ENCODE data around the gene MYO1G.
"Not testable (repeated sequence)": the region's sequence is repeated elsewhere in the genome, so short reads cannot be mapped to it uniquely, and the experiment has no call there.

The MYO1G gene

GRCh38 chr7:44936322-44936721 is 42.5 kb downstream of the MYO1G start:
- H3K4me1 ChIP-seq (ENCODE audit: control insufficient read depth in 1 of 2, insufficient read depth in 1 of 2, low read depth in 1 of 2, low read length in 1 of 2): peaks cover 0 to 3% of the 10 kb centered on the region in 2 experiments
- no peak for TF ChIP-seq CTCF (IDR thresholded peaks at IDR 0.05)
- no peaks in the 10 kb centered on the region for H3K27me3 ChIP-seq
- no peaks in the 10 kb centered on the region for H3K9me3 ChIP-seq
- H3K36me3 ChIP-seq: no peaks in the 10 kb centered on the region
- no peak overlapping the region for H3K27ac ChIP-seq
- H3K4me3 ChIP-seq (ENCODE audit: low read depth in 1 of 2, low read length in 1 of 2): no peak overlapping the region

- H3K27ac ChIP-seq: no peak overlapping the region
- H3K4me3 ChIP-seq (ENCODE audit: low read depth in 1 of 2, low read length in 1 of 2): no peak overlapping the region
- peaks cover 0 to 3% of the 10 kb centered on the region in 2 experiments for H3K4me1 ChIP-seq (ENCODE audit: control insufficient read depth in 1 of 2, insufficient read depth in 1 of 2, low read depth in 1 of 2, low read length in 1 of 2)
- H3K36me3 ChIP-seq: no peaks in the 10 kb centered on the region
- no peak for TF ChIP-seq CTCF (IDR thresholded peaks at IDR 0.05)
- H3K27me3 ChIP-seq: no peaks in the 10 kb centered on the region
- H3K9me3 ChIP-seq: no peaks in the 10 kb centered on the region
These were observed 43.2 kb downstream of the MYO1G start for GRCh38 chr7:44935583-44935982.

GRCh38 chr7:44935016-44935415 is 43.8 kb downstream of the MYO1G start:
- Histone ChIP-seq H3K27me3 (no peaks in the 10 kb centered on the region), H3K4me1 (ENCODE audit: control insufficient read depth in 1 of 2, insufficient read depth in 1 of 2, low read depth in 1 of 2, low read length in 1 of 2) (peaks cover 0 to 3% of the 10 kb centered on the region in 2 experiments), H3K9me3 (no peaks in the 10 kb centered on the region), H3K36me3 (no peaks in the 10 kb centered on the region), H3K27ac (no peak overlapping the region), H3K4me3 (ENCODE audit: low read depth in 1 of 2, low read length in 1 of 2) (no peak overlapping the region)
- TF ChIP-seq CTCF (IDR thresholded peaks at IDR 0.05): no peak

- not testable (repeated sequence) for H3K27ac ChIP-seq; H3K36me3 ChIP-seq; H3K27me3 ChIP-seq; H3K4me1 ChIP-seq (ENCODE audit: control insufficient read depth in 1 of 2, insufficient read depth in 1 of 2, low read depth in 1 of 2, low read length in 1 of 2); H3K4me3 ChIP-seq (ENCODE audit: low read depth in 1 of 2, low read length in 1 of 2); H3K9me3 ChIP-seq
These were observed 44.3 kb downstream of the MYO1G start for GRCh38 chr7:44934510-44934909.

- Histone ChIP-seq H3K9me3 (no peaks in the 10 kb centered on the region), H3K4me3 (ENCODE audit: low read depth in 1 of 2, low read length in 1 of 2) (no peak overlapping the region), H3K4me1 (ENCODE audit: control insufficient read depth in 1 of 2, insufficient read depth in 1 of 2, low read depth in 1 of 2, low read length in 1 of 2) (peaks cover 0 to 3% of the 10 kb centered on the region in 2 experiments), H3K27ac (no peak overlapping the region), H3K36me3 (no peaks in the 10 kb centered on the region), H3K27me3 (peaks cover 6% of the 10 kb centered on the region)
- no peak for TF ChIP-seq CTCF (IDR thresholded peaks at IDR 0.05)
These were observed 47.9 kb downstream of the MYO1G start for GRCh38 chr7:44930921-44931320.

GRCh38 chr7:44922351-44922694 is 56.5 kb downstream of the MYO1G start:
- no peak for TF ChIP-seq CTCF (IDR thresholded peaks at IDR 0.05)
- H3K9me3 ChIP-seq: no peaks in the 10 kb centered on the region
- H3K27ac ChIP-seq: no peak overlapping the region
- H3K36me3 ChIP-seq: no peaks in the 10 kb centered on the region
- no peak overlapping the region for H3K4me3 ChIP-seq (ENCODE audit: low read depth in 1 of 2, low read length in 1 of 2)
- H3K4me1 ChIP-seq (ENCODE audit: control insufficient read depth in 1 of 2, insufficient read depth in 1 of 2, low read depth in 1 of 2, low read length in 1 of 2): peaks cover 0 to 4% of the 10 kb centered on the region in 2 experiments
- H3K27me3 ChIP-seq: no peaks in the 10 kb centered on the region
